GM19025 (cell line): ENCODE measurements around the gene MTA3.
"Not testable (repeated sequence)": the region's sequence is repeated elsewhere in the genome, so short reads cannot be mapped to it uniquely, and the experiment has no call there.

Source experiments
- ATAC-seq: cut with Tn5 transposase; IDR thresholded peaks from one replicate; pipeline ENCODE4 v1.9.1; 2021; ENCODE audit warnings: mild to moderate bottlenecking, low read depth, moderate library complexity; ENCODE audit not compliant: unreplicated experiment

Gene MTA3

GRCh38 chr2:42566837-42567321 is 1.6 kb upstream of the MTA3 start:
- peak; percentile 51 for ATAC-seq

GRCh38 chr2:42567364-42567763 is 1.1 kb upstream of the MTA3 start:
- no peak for ATAC-seq

GRCh38 chr2:42567806-42568400 is 529 bp upstream of the MTA3 start:
- ATAC-seq, result peak; percentile 65

GRCh38 chr2:42569116-42569711 is 782 bp downstream of the MTA3 start:
- ATAC-seq, result no peak

GRCh38 chr2:42569883-42570282 is 1.5 kb downstream of the MTA3 start:
- ATAC-seq, result no peak

- no peak for ATAC-seq
Observed at GRCh38 chr2:42572297-42573081, 4.1 kb downstream of the MTA3 start.

- ATAC-seq, result no peak
Observed at GRCh38 chr2:42573256-42573655, 4.8 kb downstream of the MTA3 start.

GRCh38 chr2:42575458-42576064 is 7.1 kb downstream of the MTA3 start:
- ATAC-seq, result no peak

- no peak for ATAC-seq
Observed at GRCh38 chr2:42578621-42579020, 10.2 kb downstream of the MTA3 start.

- no peak for ATAC-seq
Observed at GRCh38 chr2:42581257-42581656, 12.8 kb downstream of the MTA3 start.

GRCh38 chr2:42584628-42585027 is 16.2 kb downstream of the MTA3 start:
- not testable (repeated sequence) for ATAC-seq

GRCh38 chr2:42585779-42586178 is 17.3 kb downstream of the MTA3 start:
- no peak for ATAC-seq

GRCh38 chr2:42587526-42588117 is 19.2 kb downstream of the MTA3 start:
- ATAC-seq, result no peak

GRCh38 chr2:42588121-42588520 is 19.7 kb downstream of the MTA3 start:
- no peak for ATAC-seq

- no peak for ATAC-seq
Observed at GRCh38 chr2:42590176-42590575, 21.7 kb downstream of the MTA3 start.

- ATAC-seq, result no peak
Observed at GRCh38 chr2:42593282-42593681, 24.9 kb downstream of the MTA3 start.

- ATAC-seq, result no peak
Observed at GRCh38 chr2:42598656-42599055, 30.2 kb downstream of the MTA3 start.

GRCh38 chr2:42601076-42601475 is 32.6 kb downstream of the MTA3 start:
- ATAC-seq, result no peak

- ATAC-seq, result no peak
Observed at GRCh38 chr2:42602218-42602875, 33.9 kb downstream of the MTA3 start.

- ATAC-seq, result no peak
Observed at GRCh38 chr2:42602876-42603219, 34.4 kb downstream of the MTA3 start.
